PC-3 (cell line): ENCODE results near the gene RNF167.

Experiments
- CTCF ChIP-seq: fragments of 300-600 bp; sonication (generic); conservative IDR thresholded peaks from 2 replicates; pipeline ENCODE4 v1.5.1; 2017; ENCODE audit warnings: antibody characterized with exemption, low read depth, mild to moderate bottlenecking, low read length
- EZH2 ChIP-seq: fragments of 300-600 bp; sonication (generic); IDR thresholded peaks from one replicate; pipeline ENCODE4 v1.6.1; 2017; ENCODE audit warnings: antibody characterized with exemption, mild to moderate bottlenecking, low read length; ENCODE audit not compliant: unreplicated experiment
- EZH2phosphoT487 ChIP-seq: fragments of 300-600 bp; sonication (generic); IDR thresholded peaks from 2 replicates; pipeline ENCODE4 v1.6.1; 2018; ENCODE audit warnings: mild to moderate bottlenecking, antibody characterized with exemption, low read length, borderline replicate concordance

- no peak for TF ChIP-seq CTCF
- TF ChIP-seq EZH2phosphoT487 = no peak
- TF ChIP-seq EZH2 = no peak
Measured at GRCh38 chr17:4939796-4940554, at the start of gene RNF167, which contains the start of gene SLC25A11.
